ENCODE results near the gene AKR1C1. TPM values are rescaled to one million over a fixed set of nuclear protein-coding genes. Genes with fewer than 3 reads are reported as not detected.
"Not testable (repeated sequence)": the region's sequence is repeated elsewhere in the genome, so short reads cannot be mapped to it uniquely, and the experiment has no call there.

AKR1C1 gene
- total RNA-seq (2014; rRNA removed; shearing (Covaris generic)): 0.81 and 1.4 TPM in 2 replicates

GRCh38 chr10:4962876-4963814 lies at the start of gene AKR1C1:
Gene AKR1C1 (plus strand): TSS chr10:4963415. CDS start chr10:4963445, 30 bp downstream.
- H3K27ac ChIP-seq; H3K4me1 ChIP-seq (replicated peaks); DNase-seq (ENCODE audit: low read depth in 1 of 2, low spot score in 2 of 2); H3K4me3 ChIP-seq; H3K27me3 ChIP-seq (replicated peaks); H3K36me3 ChIP-seq; H3K9me3 ChIP-seq (replicated peaks): not testable (repeated sequence)

- no peaks in the 10 kb centered on the region for H3K4me1 ChIP-seq (replicated peaks)
- H3K27ac ChIP-seq: no peak overlapping the region
- H3K36me3 ChIP-seq: no peaks in the 10 kb centered on the region
- no peak for DNase-seq (ENCODE audit: low read depth in 1 of 2, low spot score in 2 of 2)
- H3K4me3 ChIP-seq: no peak overlapping the region
- no peaks in the 10 kb centered on the region; the same call in 1 of the 2 replicates for H3K9me3 ChIP-seq (replicated peaks)
- H3K27me3 ChIP-seq (replicated peaks): no peaks in the 10 kb centered on the region
Observed at GRCh38 chr10:4914213-4914850, 48.9 kb upstream of the AKR1C1 start.

- Histone ChIP-seq H3K27me3 (replicated peaks) (no peaks in the 10 kb centered on the region), H3K9me3 (replicated peaks) (no peaks in the 10 kb centered on the region; the same call in 1 of the 2 replicates), H3K36me3 (no peaks in the 10 kb centered on the region), H3K27ac (no peak overlapping the region), H3K4me3 (no peak overlapping the region), H3K4me1 (replicated peaks) (no peaks in the 10 kb centered on the region)
- DNase-seq (ENCODE audit: low read depth in 1 of 2, low spot score in 2 of 2): no peak
Observed at GRCh38 chr10:4916086-4916716, 47.0 kb upstream of the AKR1C1 start.

- H3K9me3 ChIP-seq (replicated peaks): no peaks in the 10 kb centered on the region
- H3K4me1 ChIP-seq (replicated peaks): no peaks in the 10 kb centered on the region
- H3K27me3 ChIP-seq (replicated peaks): no peaks in the 10 kb centered on the region
- H3K27ac ChIP-seq: no peak overlapping the region
- H3K36me3 ChIP-seq: no peaks in the 10 kb centered on the region
- H3K4me3 ChIP-seq: no peak overlapping the region
- DNase-seq (ENCODE audit: low read depth in 1 of 2, low spot score in 2 of 2): no peak
Observed at GRCh38 chr10:4918236-4918635, 45.0 kb upstream of the AKR1C1 start.

GRCh38 chr10:4924482-4924881 lies 38.7 kb upstream of the AKR1C1 start:
- H3K36me3 ChIP-seq; H3K9me3 ChIP-seq (replicated peaks); H3K4me1 ChIP-seq (replicated peaks); H3K27ac ChIP-seq; DNase-seq (ENCODE audit: low read depth in 1 of 2, low spot score in 2 of 2); H3K27me3 ChIP-seq (replicated peaks); H3K4me3 ChIP-seq: not testable (repeated sequence)

GRCh38 chr10:4926400-4926799 lies 36.8 kb upstream of the AKR1C1 start:
- no peak for DNase-seq (ENCODE audit: low read depth in 1 of 2, low spot score in 2 of 2)
- Histone ChIP-seq H3K36me3 (no peaks in the 10 kb centered on the region), H3K4me3 (no peak overlapping the region), H3K9me3 (replicated peaks) (no peaks in the 10 kb centered on the region), H3K4me1 (replicated peaks) (no peaks in the 10 kb centered on the region), H3K27ac (no peak overlapping the region), H3K27me3 (replicated peaks) (no peaks in the 10 kb centered on the region)

GRCh38 chr10:4931587-4931986 lies 31.6 kb upstream of the AKR1C1 start:
- no peak for DNase-seq (ENCODE audit: low read depth in 1 of 2, low spot score in 2 of 2)
- H3K9me3 ChIP-seq (replicated peaks): no peaks in the 10 kb centered on the region
- no peak overlapping the region for H3K4me3 ChIP-seq
- no peak overlapping the region for H3K27ac ChIP-seq
- no peaks in the 10 kb centered on the region for H3K36me3 ChIP-seq
- no peaks in the 10 kb centered on the region for H3K4me1 ChIP-seq (replicated peaks)
- no peaks in the 10 kb centered on the region for H3K27me3 ChIP-seq (replicated peaks)

GRCh38 chr10:4934391-4934987 lies 28.7 kb upstream of the AKR1C1 start:
- Histone ChIP-seq H3K27me3 (replicated peaks) (no peaks in the 10 kb centered on the region), H3K27ac (no peak overlapping the region), H3K9me3 (replicated peaks) (no peaks in the 10 kb centered on the region), H3K4me1 (replicated peaks) (0 out of 2 replicates have a peak, but pooled peaks cover under 1% of the 10 kb centered on the region), H3K4me3 (no peak overlapping the region), H3K36me3 (no peaks in the 10 kb centered on the region)
- DNase-seq (ENCODE audit: low read depth in 1 of 2, low spot score in 2 of 2): no peak

- H3K27ac ChIP-seq: no peak overlapping the region
- H3K27me3 ChIP-seq (replicated peaks): no peaks in the 10 kb centered on the region
- H3K9me3 ChIP-seq (replicated peaks): no peaks in the 10 kb centered on the region
- 0 out of 2 replicates have a peak, but pooled peaks cover 4% of the 10 kb centered on the region for H3K4me1 ChIP-seq (replicated peaks)
- no peak overlapping the region for H3K4me3 ChIP-seq
- H3K36me3 ChIP-seq: no peaks in the 10 kb centered on the region
- no peak for DNase-seq (ENCODE audit: low read depth in 1 of 2, low spot score in 2 of 2)
Observed at GRCh38 chr10:4937346-4937745, 25.9 kb upstream of the AKR1C1 start.

- Histone ChIP-seq H3K27ac (no peak overlapping the region), H3K36me3 (no peaks in the 10 kb centered on the region), H3K9me3 (replicated peaks) (no peaks in the 10 kb centered on the region), H3K4me1 (replicated peaks) (0 out of 2 replicates have a peak, but pooled peaks cover 4% of the 10 kb centered on the region), H3K4me3 (no peak overlapping the region), H3K27me3 (replicated peaks) (no peaks in the 10 kb centered on the region)
- DNase-seq (ENCODE audit: low read depth in 1 of 2, low spot score in 2 of 2): no peak
Observed at GRCh38 chr10:4939224-4940072, 23.8 kb upstream of the AKR1C1 start.

GRCh38 chr10:4940073-4940428 lies 23.2 kb upstream of the AKR1C1 start:
- H3K4me3 ChIP-seq; H3K4me1 ChIP-seq (replicated peaks); H3K27ac ChIP-seq; H3K36me3 ChIP-seq; H3K27me3 ChIP-seq (replicated peaks); H3K9me3 ChIP-seq (replicated peaks); DNase-seq (ENCODE audit: low read depth in 1 of 2, low spot score in 2 of 2): not testable (repeated sequence)

- not testable (repeated sequence) for H3K4me3 ChIP-seq; H3K4me1 ChIP-seq (replicated peaks); H3K27ac ChIP-seq; DNase-seq (ENCODE audit: low read depth in 1 of 2, low spot score in 2 of 2); H3K27me3 ChIP-seq (replicated peaks); H3K36me3 ChIP-seq; H3K9me3 ChIP-seq (replicated peaks)
Observed at GRCh38 chr10:4940909-4941308, 22.3 kb upstream of the AKR1C1 start.

Data from SJSA1 (cell line).